A673 (cell line): ENCODE measurements around the gene DDX39A.

ENCODE experiments used
- EZH2 ChIP-seq: fragments of 200-600 bp; sonication (generic); IDR thresholded peaks from 2 replicates; pipeline ENCODE4 v1.6.1; 2017; ENCODE audit warnings: borderline replicate concordance, low read depth, mild to moderate bottlenecking, mixed read lengths, antibody characterized with exemption, low read length; ENCODE audit not compliant: poor library complexity, severe bottlenecking
- TF ChIP-seq, protein P1 (sequence below): fragments of 300-800, 200-600 bp; sonication (generic); conservative IDR thresholded peaks from 2 replicates; pipeline ENCODE4 v1.5.1; 2017; ENCODE audit warnings: low read depth, mild to moderate bottlenecking, antibody characterized with exemption, low read length, moderate library complexity, mixed read lengths

- TF ChIP-seq, protein P1, sequence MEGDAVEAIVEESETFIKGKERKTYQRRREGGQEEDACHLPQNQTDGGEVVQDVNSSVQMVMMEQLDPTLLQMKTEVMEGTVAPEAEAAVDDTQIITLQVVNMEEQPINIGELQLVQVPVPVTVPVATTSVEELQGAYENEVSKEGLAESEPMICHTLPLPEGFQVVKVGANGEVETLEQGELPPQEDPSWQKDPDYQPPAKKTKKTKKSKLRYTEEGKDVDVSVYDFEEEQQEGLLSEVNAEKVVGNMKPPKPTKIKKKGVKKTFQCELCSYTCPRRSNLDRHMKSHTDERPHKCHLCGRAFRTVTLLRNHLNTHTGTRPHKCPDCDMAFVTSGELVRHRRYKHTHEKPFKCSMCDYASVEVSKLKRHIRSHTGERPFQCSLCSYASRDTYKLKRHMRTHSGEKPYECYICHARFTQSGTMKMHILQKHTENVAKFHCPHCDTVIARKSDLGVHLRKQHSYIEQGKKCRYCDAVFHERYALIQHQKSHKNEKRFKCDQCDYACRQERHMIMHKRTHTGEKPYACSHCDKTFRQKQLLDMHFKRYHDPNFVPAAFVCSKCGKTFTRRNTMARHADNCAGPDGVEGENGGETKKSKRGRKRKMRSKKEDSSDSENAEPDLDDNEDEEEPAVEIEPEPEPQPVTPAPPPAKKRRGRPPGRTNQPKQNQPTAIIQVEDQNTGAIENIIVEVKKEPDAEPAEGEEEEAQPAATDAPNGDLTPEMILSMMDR = no peak
- no peak for TF ChIP-seq EZH2
Measured at GRCh38 chr19:14449321-14449720, 30.2 kb upstream of the DDX39A start.
